ENCODE results near the gene PCYOX1L. TPM values are rescaled to one million over a fixed set of nuclear protein-coding genes. Genes with fewer than 3 reads are reported as not detected.

The PCYOX1L gene
- total and polyA plus RNA-seq, 2 of the 8 experiments (the other 6 are each of a cell fraction or from before 2014, with no cell fraction given): 6.8 to 17.2 TPM

- FAIRE-seq (no peak), DNase-seq (ENCODE audit: low read depth in 1 of 2, low spot score in 2 of 2) (no peak)
- H2BK5ac ChIP-seq (ENCODE audit: low read depth, low read length): no peak overlapping the region
- no peaks in the 10 kb centered on the region for H3K36me3 ChIP-seq (ENCODE audit: control insufficient read depth in 2 of 4, insufficient read depth in 4 of 4, low read length in 3 of 4)
- H2BK15ac ChIP-seq (ENCODE audit: low read length): no peak overlapping the region
- no peak overlapping the region for H3K4me2 ChIP-seq (ENCODE audit: insufficient read depth in 1 of 2, low read depth in 2 of 2, low read length in 2 of 2)
- CTCF ChIA-PET (ENCODE audit: partially characterized antibody): interaction anchor here (0.9 to 15.4 kb wide), 10 partner anchors 10 to 147 kb away, joined by 3 to 315 read pairs (median 5); partner anchors contain the start of gene CSNK1A1
- no peak overlapping the region for H3K27ac ChIP-seq (ENCODE audit: low read depth, low read length)
- no peak overlapping the region for H2AFZ ChIP-seq (ENCODE audit: low read length)
- no peak overlapping the region for H3K4ac ChIP-seq (replicated peaks; ENCODE audit: insufficient read length, low read depth, low read length)
- no peak overlapping the region for H4K91ac ChIP-seq (replicated peaks; ENCODE audit: insufficient read length, low read length)
- H2BK12ac ChIP-seq (ENCODE audit: low read depth, low read length): peak overlapping the region; percentile 68; the same call in 1 of the 2 replicates
- no peaks in the 10 kb centered on the region for H3K23me2 ChIP-seq (ENCODE audit: low read depth, low read length)
- no peaks in the 10 kb centered on the region for H3K79me2 ChIP-seq (ENCODE audit: control insufficient read depth in 1 of 2, insufficient read depth in 2 of 2, low read length in 2 of 2)
- no peak overlapping the region for H3K14ac ChIP-seq (ENCODE audit: insufficient read length)
- peak overlapping the region; percentile 32; the same call in 1 of the 2 replicates for H2BK20ac ChIP-seq (ENCODE audit: low read length)
- H3K23ac ChIP-seq (ENCODE audit: insufficient read length): no peak overlapping the region
- H3K4me3 ChIP-seq (ENCODE audit: extremely low read depth in 1 of 4, insufficient read depth in 2 of 4, low read depth in 3 of 4, low read length in 4 of 4): no peak overlapping the region
- no peak overlapping the region for H3K9ac ChIP-seq (replicated peaks in 1 of 4; ENCODE audit: extremely low read depth in 1 of 4, low read depth in 3 of 4, low read length in 3 of 4)
- H3K27me3 ChIP-seq (replicated peaks in 1 of 4; ENCODE audit: control insufficient read depth in 3 of 4, extremely low read depth in 1 of 4, insufficient read depth in 3 of 4, low read length in 3 of 4): no peaks in the 10 kb centered on the region; a peak in 1 of 7 replicates
- H4K8ac ChIP-seq (ENCODE audit: extremely low read depth, insufficient read depth, low read length): no peak overlapping the region
- H4K5ac ChIP-seq (ENCODE audit: insufficient read length, low read depth, low read length): no peak overlapping the region
- H3K79me1 ChIP-seq (ENCODE audit: low read depth, low read length): no peaks in the 10 kb centered on the region
- no peak for TF ChIP-seq MAFK (IDR thresholded peaks at IDR 0.05; ENCODE audit: low read depth, low read length)
- TF ChIP-seq GTF2F1 (IDR thresholded peaks at IDR 0.05; ENCODE audit: borderline replicate concordance, low read depth, low read length): no peak
- no peak for TF ChIP-seq TEAD4 (IDR thresholded peaks at IDR 0.05; ENCODE audit: low read depth, low read length)
- no peak for TF ChIP-seq RFX5 (IDR thresholded peaks at IDR 0.05; ENCODE audit: borderline replicate concordance, low read depth, low read length)
- no peak for TF ChIP-seq YY1 (IDR thresholded peaks at IDR 0.05; ENCODE audit: low read depth, low read length)
- TF ChIP-seq KDM5A (IDR thresholded peaks at IDR 0.05; ENCODE audit: low read length): no peak
- no peak for TF ChIP-seq ATF2 (IDR thresholded peaks at IDR 0.05; ENCODE audit: low read length)
- no peak overlapping the region for H3K18ac ChIP-seq (ENCODE audit: extremely low read depth, low read length)
- POLR2A ChIA-PET (ENCODE audit: partially characterized antibody): interaction anchor here (0.8 to 1.3 kb wide), 3 partner anchors 11 to 28 kb away, joined by 3 read pairs; no protein-coding TSS in a partner anchor
- no peak overlapping the region for H2AK5ac ChIP-seq (ENCODE audit: low read depth, low read length)
- H3K4me1 ChIP-seq (replicated peaks in 1 of 4; ENCODE audit: control insufficient read depth in 3 of 4, insufficient read depth in 4 of 4, low read length in 3 of 4): peaks cover 0 to 7% (median 3%) of the 10 kb centered on the region in 4 experiments; a peak in 3 of 7 replicates
- H2BK120ac ChIP-seq (replicated peaks; ENCODE audit: low read depth, low read length): no peak overlapping the region
- no peak overlapping the region for H3K56ac ChIP-seq (replicated peaks; ENCODE audit: insufficient read length, low read depth, low read length)
- H3K9me3 ChIP-seq (ENCODE audit: insufficient read depth in 2 of 2, low read depth in 1 of 2, low read length in 1 of 2): no peaks in the 10 kb centered on the region
- 83% methylated on average over 15 of the region's 15 CpGs; no CpG with 5 or more reads in 1 of the 2 experiments for WGBS, 2 experiments (ENCODE audit: extremely low coverage in 1 of 2, insufficient coverage in 1 of 2, insufficient read length in 1 of 2, insufficient replicate concordance in 2 of 2, low coverage in 1 of 2, low lambda C conversion rate in 2 of 2, missing lambda C conversion rate in 1 of 2)
- no peaks in the 10 kb centered on the region for H4K20me1 ChIP-seq (replicated peaks in 1 of 2; ENCODE audit: control insufficient read depth in 1 of 2, insufficient read depth in 2 of 2, low read length in 2 of 2)
Measured at GRCh38 chr5:149403923-149404745, 46.3 kb downstream of the PCYOX1L start.
